ENCODE results near the gene LANCL2. TPM values are rescaled to one million over a fixed set of nuclear protein-coding genes. Genes with fewer than 3 reads are reported as not detected.

Gene LANCL2
- total and polyA plus RNA-seq, 12 donors: 3.1 to 11.1 (median 8.6) TPM

DNA sequence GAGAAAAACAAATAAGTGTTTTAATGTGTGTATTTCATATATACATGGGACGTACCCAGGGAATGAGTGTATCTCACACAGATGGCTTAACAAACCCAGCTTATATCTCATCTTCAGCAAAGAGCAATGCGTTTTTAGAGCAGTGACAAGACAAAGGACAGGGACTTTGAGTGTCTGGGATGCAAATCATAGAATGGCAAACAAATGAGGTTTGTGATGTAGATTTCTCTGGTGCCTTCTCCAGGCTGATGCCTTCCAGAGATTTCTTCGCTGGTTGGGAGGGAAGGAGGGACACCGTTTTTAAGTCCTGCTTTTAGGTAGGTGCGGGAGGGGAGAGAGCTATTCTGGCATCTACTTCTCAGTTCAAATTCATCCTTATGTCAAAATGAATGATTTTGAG lies 16.6 kb downstream of the LANCL2 start:
- DNase-seq: no peak
- Histone ChIP-seq H3K27ac (no peak overlapping the region), H3K9me3 (peaks cover 0 to 26% (median 2%) of the 10 kb centered on the region in 11 donors), H3K36me3 (no peaks in the 10 kb centered on the region), H3K27me3 (no peaks in the 10 kb centered on the region), H3K4me1 (no peaks in the 10 kb centered on the region), H3K4me3 (no peak overlapping the region)
- intact Hi-C loops (cut with DNase I): no loop called here
- ATAC-seq: no peak
- WGBS, 2 donors: 88 to 92% methylated on average over 5 of the region's 5 CpGs
- TF ChIP-seq, protein P1, sequence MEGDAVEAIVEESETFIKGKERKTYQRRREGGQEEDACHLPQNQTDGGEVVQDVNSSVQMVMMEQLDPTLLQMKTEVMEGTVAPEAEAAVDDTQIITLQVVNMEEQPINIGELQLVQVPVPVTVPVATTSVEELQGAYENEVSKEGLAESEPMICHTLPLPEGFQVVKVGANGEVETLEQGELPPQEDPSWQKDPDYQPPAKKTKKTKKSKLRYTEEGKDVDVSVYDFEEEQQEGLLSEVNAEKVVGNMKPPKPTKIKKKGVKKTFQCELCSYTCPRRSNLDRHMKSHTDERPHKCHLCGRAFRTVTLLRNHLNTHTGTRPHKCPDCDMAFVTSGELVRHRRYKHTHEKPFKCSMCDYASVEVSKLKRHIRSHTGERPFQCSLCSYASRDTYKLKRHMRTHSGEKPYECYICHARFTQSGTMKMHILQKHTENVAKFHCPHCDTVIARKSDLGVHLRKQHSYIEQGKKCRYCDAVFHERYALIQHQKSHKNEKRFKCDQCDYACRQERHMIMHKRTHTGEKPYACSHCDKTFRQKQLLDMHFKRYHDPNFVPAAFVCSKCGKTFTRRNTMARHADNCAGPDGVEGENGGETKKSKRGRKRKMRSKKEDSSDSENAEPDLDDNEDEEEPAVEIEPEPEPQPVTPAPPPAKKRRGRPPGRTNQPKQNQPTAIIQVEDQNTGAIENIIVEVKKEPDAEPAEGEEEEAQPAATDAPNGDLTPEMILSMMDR (IDR thresholded peaks at IDR 0.05): no peak

DNA sequence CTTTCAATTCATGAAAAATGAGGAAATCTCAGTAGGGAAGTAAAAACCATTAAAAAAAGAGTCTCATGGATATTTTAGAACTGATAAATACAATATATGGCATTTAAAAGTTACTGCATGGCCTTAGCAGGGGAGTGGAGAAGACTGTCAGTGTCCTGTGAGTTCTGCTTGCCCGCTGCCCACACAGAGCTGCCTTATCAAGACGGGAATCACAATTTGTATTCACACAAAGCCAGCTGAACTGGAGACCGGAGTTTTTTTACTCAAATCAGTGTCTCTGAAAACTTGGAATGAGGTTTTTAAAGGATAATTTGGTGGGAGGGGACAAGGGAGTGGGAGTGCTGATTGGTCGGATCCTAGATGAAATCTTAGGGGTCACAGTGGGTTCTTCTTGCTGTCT lies 17.1 kb downstream of the LANCL2 start:
- ATAC-seq: no peak
- TF ChIP-seq, protein P1 (IDR thresholded peaks at IDR 0.05): no peak
- Histone ChIP-seq H3K4me1 (no peaks in the 10 kb centered on the region), H3K9me3 (peaks cover 0 to 32% (median 6%) of the 10 kb centered on the region in 11 donors), H3K4me3 (no peak overlapping the region), H3K27ac (no peak overlapping the region), H3K36me3 (no peaks in the 10 kb centered on the region), H3K27me3 (no peaks in the 10 kb centered on the region)
- DNase-seq: no peak
- WGBS, 2 donors: 92 to 94% methylated on average over 4 of the region's 4 CpGs
- intact Hi-C loops (cut with DNase I): no loop called here

DNA sequence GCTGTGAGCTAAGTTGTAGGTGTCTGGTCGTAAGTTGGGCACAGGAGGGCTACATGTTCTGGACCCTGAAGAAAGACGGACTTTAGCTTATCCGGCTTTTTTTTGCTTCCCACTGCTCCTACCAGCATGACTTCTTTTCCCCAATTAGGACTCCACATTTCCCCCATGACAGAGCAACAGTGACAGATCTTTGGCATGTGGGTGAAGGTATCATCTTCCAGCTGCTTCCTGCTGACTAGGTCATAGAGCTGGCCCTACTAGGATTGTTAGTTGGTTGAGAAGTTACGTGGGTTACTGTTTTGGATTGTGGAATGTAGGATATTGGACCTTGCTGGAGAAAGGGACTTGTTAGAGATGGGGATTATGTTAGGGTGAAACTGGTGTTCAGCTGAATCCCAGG lies 21.4 kb downstream of the LANCL2 start:
- intact Hi-C loops (cut with DNase I): no loop called here

DNA sequence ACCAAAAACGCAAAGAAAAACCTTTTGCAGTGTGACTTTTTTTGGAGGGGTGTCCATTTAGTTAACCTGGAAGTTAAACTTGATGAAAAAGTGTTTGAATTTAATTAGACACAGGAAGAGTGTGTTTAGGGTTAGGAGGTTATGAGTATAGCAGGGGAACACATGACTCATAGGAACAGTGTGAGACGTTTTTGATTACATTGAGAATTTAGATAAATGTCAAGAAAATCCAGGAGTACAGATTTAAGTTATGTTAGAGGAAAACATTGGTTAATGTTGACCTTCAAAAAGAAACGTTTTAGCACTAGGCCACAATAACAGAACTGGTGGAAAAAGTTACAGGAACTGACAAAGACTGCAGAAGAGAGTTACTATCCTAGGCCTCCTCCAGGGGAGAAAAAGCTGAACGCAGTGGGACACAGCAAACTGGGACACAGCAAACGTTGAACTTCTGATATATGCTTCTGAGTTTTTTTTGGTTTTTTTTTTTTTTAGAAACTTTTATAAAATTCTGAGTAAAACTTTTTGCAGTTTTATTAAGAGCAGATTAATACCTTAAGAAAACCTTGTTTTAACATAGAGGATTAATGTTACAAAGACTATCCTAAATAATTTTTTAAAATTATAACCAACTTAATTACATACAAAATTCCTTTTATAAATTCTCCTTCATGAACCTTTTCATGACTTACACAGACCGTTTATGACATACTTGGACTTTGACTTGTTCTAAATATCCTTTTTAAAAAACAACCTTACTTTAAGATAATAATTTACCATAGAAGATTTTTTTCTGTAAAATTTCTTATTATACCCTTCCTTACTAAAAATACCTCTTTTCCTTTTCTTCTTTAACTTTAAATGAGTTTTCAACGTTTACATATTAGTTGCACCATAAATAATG lies 22.2 kb downstream of the LANCL2 start:
- peaks cover 0 to 50% (median 14%) of the 10 kb centered on the region in 11 donors for H3K9me3 ChIP-seq
- H3K27me3 ChIP-seq: no peaks in the 10 kb centered on the region
- H3K4me3 ChIP-seq: no peak overlapping the region
- TF ChIP-seq, protein P1 (IDR thresholded peaks at IDR 0.05): no peak
- H3K27ac ChIP-seq: no peak overlapping the region
- intact Hi-C loops (cut with DNase I): no loop called here
- 88 to 89% methylated on average over 7 of the region's 7 CpGs for WGBS, 2 donors
- H3K36me3 ChIP-seq: peaks cover 0 to 10% (median 0%) of the 10 kb centered on the region in 9 donors
- no peak for ATAC-seq
- DNase-seq: no peak
- no peaks in the 10 kb centered on the region for H3K4me1 ChIP-seq

More for the DNA sequence above, 21.4 kb downstream of the LANCL2 start:
- H3K4me1 ChIP-seq: no peaks in the 10 kb centered on the region
- WGBS, 2 donors: 99% methylated on average over 4 of the region's 4 CpGs
- DNase-seq: no peak
- no peak overlapping the region for H3K4me3 ChIP-seq
- H3K27me3 ChIP-seq: no peaks in the 10 kb centered on the region
- peaks cover 0 to 50% (median 14%) of the 10 kb centered on the region in 11 donors for H3K9me3 ChIP-seq
- no peak overlapping the region for H3K27ac ChIP-seq
- ATAC-seq: no peak
- peaks cover 0 to 2% (median 0%) of the 10 kb centered on the region in 9 donors for H3K36me3 ChIP-seq
- TF ChIP-seq, protein P1 (IDR thresholded peaks at IDR 0.05): no peak
